HG03025 (cell line): Measurements from ENCODE around the gene CSRP1.

Source experiments
- ATAC-seq: cut with Tn5 transposase; IDR thresholded peaks from one replicate; pipeline ENCODE4 v1.9.1; 2021; ENCODE audit warnings: mild to moderate bottlenecking, moderate library complexity; ENCODE audit not compliant: unreplicated experiment, low FRiP score

Gene CSRP1

GRCh38 chr1:201461645-201462441, 45.1 kb downstream of the CSRP1 start:
- ATAC-seq, result no peak

GRCh38 chr1:201460814-201461644, 45.9 kb downstream of the CSRP1 start:
- ATAC-seq, result no peak

- no peak for ATAC-seq
These were observed 47.1 kb downstream of the CSRP1 start for GRCh38 chr1:201459775-201460174.

- no peak for ATAC-seq
These were observed 47.9 kb downstream of the CSRP1 start for GRCh38 chr1:201459052-201459451.

- ATAC-seq, result no peak
These were observed 49.4 kb downstream of the CSRP1 start for GRCh38 chr1:201457508-201457960.

GRCh38 chr1:201456499-201457309, 50.2 kb downstream of the CSRP1 start:
- no peak for ATAC-seq

- ATAC-seq, result no peak
These were observed 51.8 kb downstream of the CSRP1 start for GRCh38 chr1:201455098-201455497.

- no peak for ATAC-seq
These were observed 52.3 kb downstream of the CSRP1 start for GRCh38 chr1:201454608-201455007.

GRCh38 chr1:201452866-201453265, 54.1 kb downstream of the CSRP1 start:
- ATAC-seq, result no peak

GRCh38 chr1:201450721-201451291, 56.1 kb downstream of the CSRP1 start:
- no peak for ATAC-seq

GRCh38 chr1:201448990-201449389, 57.9 kb downstream of the CSRP1 start:
- no peak for ATAC-seq

GRCh38 chr1:201447903-201448871, 58.7 kb downstream of the CSRP1 start:
- no peak for ATAC-seq

GRCh38 chr1:201445310-201445709, 61.6 kb downstream of the CSRP1 start:
- ATAC-seq, result no peak

- ATAC-seq, result no peak
These were observed 62.1 kb downstream of the CSRP1 start for GRCh38 chr1:201444792-201445191.

- no peak for ATAC-seq
These were observed 63.2 kb downstream of the CSRP1 start for GRCh38 chr1:201443747-201444146.

GRCh38 chr1:201436969-201437368, 70.0 kb downstream of the CSRP1 start:
- ATAC-seq, result no peak

GRCh38 chr1:201436393-201436792, 70.5 kb downstream of the CSRP1 start:
- no peak for ATAC-seq

- ATAC-seq, result no peak
These were observed 72.7 kb downstream of the CSRP1 start for GRCh38 chr1:201434266-201434665.

- no peak for ATAC-seq
These were observed 73.3 kb downstream of the CSRP1 start for GRCh38 chr1:201433609-201434008.
